Prostate gland (tissue), 2 donors: ENCODE measurements around the gene XCL1. TPM values are rescaled to one million over a fixed set of nuclear protein-coding genes. Genes with fewer than 3 reads are reported as not detected.

Experiments
- DNase-seq: peaks from one replicate; pipeline ENCODE4 v3.0.0-alpha.2; 2019; ENCODE audit warnings: low spot score
- H3K27ac ChIP-seq, 2 donors: fragments of 200-600 bp; sonication (generic); 2 replicates each; pipeline ENCODE4 v1.5.1; 2017 to 2019
- H3K27me3 ChIP-seq: fragments of 200-600 bp; sonication (generic); replicated peaks from 2 replicates; pipeline ENCODE4 v1.5.1; 2019; ENCODE audit not compliant: insufficient read depth
- H3K36me3 ChIP-seq, 2 donors: fragments of 200-600 bp; sonication (generic); 1 replicate in 1 of 2; 2 replicates in 1 of 2; pipeline versions ENCODE4 v1.5.1 to v1.8.1; 2017 to 2019
- H3K4me1 ChIP-seq: fragments of 200-600 bp; sonication (generic); replicated peaks from 2 replicates; pipeline ENCODE4 v1.5.1; 2019
- H3K4me3 ChIP-seq, 2 donors: fragments of 200-600 bp; sonication (generic); 2 replicates each; pipeline ENCODE4 v1.5.1; 2017 to 2019
- H3K9me3 ChIP-seq: fragments of 200-600 bp; sonication (generic); 2 replicates; pipeline ENCODE4 v1.5.1; 2017
- CTCF ChIP-seq, 4 experiments: fragments of 200-600 bp in 2 of 4; fragments of 450-650 bp in 2 of 4; sonication (generic) in 2 of 4; IDR thresholded peaks; 1 replicate in 3 of 4; 2 replicates in 1 of 4; pipeline ENCODE4 v1.5.1; 2016 to 2019; ENCODE audit warnings: antibody characterized with exemption in 4 of 4, mild to moderate bottlenecking in 2 of 4, moderate library complexity in 2 of 4
- POLR2A ChIP-seq: fragments of 450-650 bp; IDR thresholded peaks from one replicate; pipeline ENCODE4 v1.6.1; 2016; ENCODE audit warnings: antibody characterized with exemption, mild to moderate bottlenecking
- POLR2AphosphoS5 ChIP-seq: sonication (generic); formaldehyde crosslinking; IDR thresholded peaks from one replicate; pipeline ENCODE4 v1.6.1; 2017; ENCODE audit warnings: antibody characterized with exemption
- WGBS: methylation state at CpG from one replicate; pipeline ENCODE4 v1.1.5; 2018; 5-methylcytosine and 5-hydroxymethylcytosine counted together
- intact Hi-C: fragments of 100-400 bp; cut with DNase I; formaldehyde crosslinking; loops from one replicate; pipeline ENCODE4 v1.14.2; 2022
- total RNA-seq, 2 donors: library from RNA; depleted of rRNA; stranded (reverse); fragments of >200 nt; gene quantifications; one replicate each; pipeline ENCODE4 v1.1.0, GENCODE V29; 2016

XCL1 gene
- total RNA-seq, 2 donors from 2014 or later = not detected

- TF ChIP-seq CTCF (IDR thresholded peaks at IDR 0.05) (no peak), POLR2A (no peak), POLR2AphosphoS5 (no peak)
- no peaks in the 10 kb centered on the region for H3K4me1 ChIP-seq
- no peak for DNase-seq
- H3K27me3 ChIP-seq = no peaks in the 10 kb centered on the region
- no peaks in the 10 kb centered on the region for H3K36me3 ChIP-seq
- H3K4me3 ChIP-seq = no peak overlapping the region
- intact Hi-C loops = loop anchor here (10.0 kb wide), 3 partner anchors 429 to 939 kb away; no protein-coding TSS in a partner anchor
- no peaks in the 10 kb centered on the region for H3K9me3 ChIP-seq
- H3K27ac ChIP-seq = no peak overlapping the region
Observed at GRCh38 chr1:168606096-168606495, 29.7 kb downstream of the XCL1 start.

GRCh38 chr1:168607872-168608428 lies 31.5 kb downstream of the XCL1 start:
- 73% methylated on average over 3 of the region's 3 CpGs for WGBS
- H3K36me3 ChIP-seq = no peaks in the 10 kb centered on the region
- TF ChIP-seq CTCF (IDR thresholded peaks at IDR 0.05) (no peak), POLR2AphosphoS5 (no peak), POLR2A (no peak)
- no peaks in the 10 kb centered on the region for H3K9me3 ChIP-seq
- no peaks in the 10 kb centered on the region for H3K4me1 ChIP-seq
- no peak overlapping the region for H3K27ac ChIP-seq
- intact Hi-C loops = loop anchor here (10.0 kb wide), 3 partner anchors 427 to 937 kb away; no protein-coding TSS in a partner anchor
- no peaks in the 10 kb centered on the region for H3K27me3 ChIP-seq
- no peak overlapping the region for H3K4me3 ChIP-seq
- no peak for DNase-seq

GRCh38 chr1:168608796-168609715 lies 32.7 kb downstream of the XCL1 start:
- no peaks in the 10 kb centered on the region for H3K36me3 ChIP-seq
- H3K27ac ChIP-seq = no peak overlapping the region
- H3K9me3 ChIP-seq = no peaks in the 10 kb centered on the region
- no peaks in the 10 kb centered on the region for H3K27me3 ChIP-seq
- no peak for DNase-seq
- TF ChIP-seq POLR2AphosphoS5 (no peak), POLR2A (no peak), CTCF (IDR thresholded peaks at IDR 0.05) (no peak)
- intact Hi-C loops = loop anchor here (10.0 kb wide), 3 partner anchors 426 to 936 kb away; no protein-coding TSS in a partner anchor
- H3K4me1 ChIP-seq = no peaks in the 10 kb centered on the region
- WGBS = 54% methylated on average over 20 of the region's 20 CpGs
- H3K4me3 ChIP-seq = no peak overlapping the region

- Histone ChIP-seq H3K4me1 (no peaks in the 10 kb centered on the region), H3K36me3 (no peaks in the 10 kb centered on the region), H3K27me3 (no peaks in the 10 kb centered on the region), H3K9me3 (no peaks in the 10 kb centered on the region), H3K4me3 (no peak overlapping the region), H3K27ac (no peak overlapping the region)
- intact Hi-C loops = loop anchor here (10.0 kb wide), 3 partner anchors 425 to 935 kb away; no protein-coding TSS in a partner anchor
- no peak for DNase-seq
- 62% methylated on average over 10 of the region's 10 CpGs for WGBS
- TF ChIP-seq POLR2AphosphoS5 = no peak
- TF ChIP-seq CTCF (IDR thresholded peaks at IDR 0.05) = no peak
- TF ChIP-seq POLR2A = no peak
Observed at GRCh38 chr1:168609741-168610510, 33.5 kb downstream of the XCL1 start.
